ENCODE data around the gene KIAA1755.

Gene KIAA1755, protein sequence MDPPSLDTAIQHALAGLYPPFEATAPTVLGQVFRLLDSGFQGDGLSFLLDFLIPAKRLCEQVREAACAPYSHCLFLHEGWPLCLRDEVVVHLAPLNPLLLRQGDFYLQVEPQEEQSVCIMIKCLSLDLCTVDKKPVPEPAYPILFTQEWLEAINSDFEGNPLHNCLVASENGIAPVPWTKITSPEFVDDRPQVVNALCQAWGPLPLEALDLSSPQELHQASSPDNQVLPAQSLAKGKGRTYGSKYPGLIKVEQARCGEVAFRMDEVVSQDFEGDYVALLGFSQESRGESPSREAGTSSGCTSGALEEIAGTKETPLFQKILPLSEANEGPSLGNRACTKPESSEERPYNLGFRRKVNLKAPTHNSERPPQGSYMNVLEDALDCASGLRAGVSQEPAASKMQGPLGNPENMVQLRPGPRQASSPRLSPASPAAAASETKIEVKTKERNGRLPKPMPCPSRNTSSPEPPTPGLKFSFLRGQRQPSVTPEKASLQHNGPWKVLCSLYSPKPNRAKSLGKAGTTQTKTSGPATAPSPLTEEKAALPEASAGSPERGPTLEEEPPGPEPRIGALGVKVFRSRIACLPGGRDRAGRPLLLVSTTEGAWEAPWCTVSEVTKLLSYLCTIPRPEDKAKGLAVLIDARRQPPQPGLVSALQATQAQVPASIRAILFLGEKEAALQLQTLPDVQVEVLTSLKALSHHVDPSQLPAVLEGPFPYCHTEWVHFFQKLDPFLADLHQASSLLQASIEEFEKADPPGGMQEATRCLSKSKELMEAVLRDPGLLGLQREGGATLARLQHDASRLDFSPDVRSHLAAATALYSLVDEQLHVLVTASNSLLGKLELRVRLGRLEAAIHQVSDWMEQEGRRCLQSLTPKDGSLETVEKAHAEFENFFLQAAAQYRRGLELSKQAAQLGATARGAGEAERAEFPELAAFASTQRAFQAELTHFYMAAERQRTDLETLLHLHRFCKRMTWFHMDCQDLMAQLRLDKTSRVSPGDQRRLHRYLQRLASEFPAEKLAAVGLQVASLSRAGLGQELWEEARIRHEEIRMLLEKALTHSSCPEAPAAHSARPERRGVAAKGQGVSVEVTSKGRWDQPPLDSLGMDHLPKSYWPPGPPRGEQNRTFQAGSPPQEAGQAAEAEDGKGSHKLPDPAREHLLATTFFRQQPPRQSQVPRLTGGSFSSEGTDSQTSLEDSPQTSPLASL

GRCh38 chr20:38260378-38261053, at the start of gene KIAA1755:
TSS of gene KIAA1755 (minus strand) at chr20:38260735. CDS start at chr20:38260500, 235 bp downstream.
- no peak for DNase-seq (ENCODE audit: low read depth in 3 of 3)

- no peak for DNase-seq (ENCODE audit: low read depth in 3 of 3)
Measured at GRCh38 chr20:38308447-38308846, 47.9 kb upstream of the KIAA1755 start.

DNA sequence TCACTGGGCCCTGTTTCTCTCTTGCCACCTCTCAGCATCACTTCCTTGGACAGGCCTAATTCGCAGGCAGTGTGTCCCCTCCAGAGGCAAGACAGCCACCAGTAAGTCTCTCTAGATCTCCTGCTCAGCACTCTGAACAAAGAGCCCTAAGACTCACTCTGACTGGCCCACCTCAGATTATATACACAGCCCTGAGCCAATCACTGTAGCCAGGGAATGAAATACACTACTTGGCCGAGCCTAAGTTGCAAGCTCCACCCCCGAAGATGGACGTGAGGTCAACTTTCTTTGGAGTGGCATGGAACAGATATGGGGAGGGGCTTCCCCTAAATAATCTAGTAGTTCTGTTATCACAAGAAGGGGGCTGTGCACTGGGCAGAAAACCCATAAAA, 47.5 kb upstream of the KIAA1755 start:
- no peak for DNase-seq (ENCODE audit: low read depth in 3 of 3)

DNA sequence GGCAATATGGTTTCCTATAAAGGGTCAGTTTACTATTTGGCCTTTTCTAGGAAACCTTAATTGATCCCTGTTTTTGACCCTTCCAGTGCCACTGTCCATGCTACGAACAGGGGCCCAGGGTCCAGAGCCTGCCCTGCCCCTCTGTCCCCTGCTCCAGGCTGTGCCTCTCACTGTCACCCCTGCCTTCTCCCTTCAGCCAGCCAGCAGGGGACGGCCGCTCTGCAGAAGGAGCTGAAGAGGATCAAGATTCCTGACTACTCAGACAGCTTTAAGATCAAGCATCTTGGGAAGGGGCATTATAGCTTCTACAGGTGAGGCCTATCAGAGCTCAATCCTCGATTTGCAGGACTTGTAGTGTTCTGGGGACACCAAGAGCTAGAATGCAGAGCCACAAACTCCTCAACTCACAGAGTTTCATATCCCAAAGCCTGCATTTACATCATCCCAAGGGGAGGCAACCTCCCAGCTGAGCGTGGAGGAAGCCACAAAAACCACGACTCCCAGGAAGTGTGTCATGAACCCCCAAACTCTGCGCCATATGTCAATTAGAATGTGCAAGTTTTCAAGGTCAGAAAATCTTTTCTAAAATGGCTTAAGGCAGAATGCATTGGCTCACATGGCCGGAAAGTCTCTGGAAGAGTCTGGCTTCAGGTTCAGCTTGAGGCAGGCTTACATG, 47.0 kb upstream of the KIAA1755 start:
- no peak for DNase-seq (ENCODE audit: low read depth in 3 of 3)

DNA sequence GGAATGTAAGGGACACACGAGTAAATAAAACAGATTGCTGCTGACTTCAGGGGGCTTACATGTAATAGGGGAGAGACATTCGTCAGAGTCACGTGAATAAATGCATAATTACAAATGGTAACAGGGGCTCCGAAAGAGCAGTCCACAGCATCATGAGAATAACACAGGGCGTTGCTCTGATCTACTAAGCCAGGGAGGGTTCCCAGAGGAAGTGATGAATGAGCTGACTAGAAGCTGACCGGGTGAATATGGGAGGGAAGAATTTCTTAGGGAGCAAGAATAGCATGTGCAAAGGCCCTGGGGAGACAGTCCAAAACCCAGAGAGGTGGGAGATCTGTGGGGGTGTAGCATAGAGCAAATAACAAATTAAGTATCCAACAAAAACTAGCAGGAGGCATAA, 45.8 kb upstream of the KIAA1755 start:
- no peak for DNase-seq (ENCODE audit: low read depth in 3 of 3)

DNA sequence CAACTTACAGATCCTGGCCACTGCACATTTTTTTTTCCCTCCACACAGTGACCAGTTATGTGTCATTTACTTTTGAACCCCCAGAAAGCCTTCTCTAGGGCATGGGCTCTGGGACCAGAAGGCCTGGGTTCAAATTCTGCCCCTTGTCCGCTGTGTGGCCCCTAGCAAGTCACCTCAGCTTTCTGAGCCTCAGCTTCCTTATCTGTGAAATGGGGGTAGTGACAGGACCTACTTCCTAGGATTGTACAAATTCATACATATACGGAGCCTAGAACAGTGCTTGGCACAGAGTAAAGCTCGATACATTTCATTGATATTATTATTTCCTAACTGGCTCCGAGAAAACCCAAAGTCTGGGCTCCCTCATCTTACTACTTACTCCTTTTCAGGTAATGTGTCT, 45.0 kb upstream of the KIAA1755 start:
- DNase-seq (ENCODE audit: low read depth in 3 of 3), result no peak

DNA sequence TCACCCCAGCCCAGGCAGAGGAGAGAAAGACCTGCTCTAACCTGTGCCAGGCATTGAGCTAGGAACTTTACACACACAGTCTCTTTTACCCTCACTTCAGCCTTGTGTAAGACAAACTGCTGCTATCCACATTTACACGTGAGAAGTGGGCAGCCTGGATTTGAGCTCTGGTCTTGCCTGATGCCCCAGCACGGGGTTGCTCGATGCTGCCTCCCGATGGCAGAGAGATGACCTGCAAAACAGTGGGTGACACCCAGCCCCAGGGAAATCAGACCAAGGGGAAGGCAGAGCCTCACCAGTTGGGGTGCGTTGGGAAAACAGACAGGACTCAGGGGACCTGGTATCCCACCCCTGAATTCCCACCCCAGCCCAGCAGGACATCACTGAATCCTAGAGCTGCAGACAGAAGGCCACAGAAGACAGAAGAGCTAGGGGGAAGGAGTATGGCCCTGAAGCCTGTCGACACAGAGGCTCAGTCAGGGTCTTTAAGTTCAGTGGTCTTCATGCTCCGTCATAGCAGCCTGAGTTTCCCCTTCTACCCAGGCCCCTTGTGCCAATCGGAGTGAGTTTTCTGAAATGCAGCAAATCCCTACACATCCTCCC, 44.4 kb upstream of the KIAA1755 start:
- DNase-seq (ENCODE audit: low read depth in 3 of 3), result peak in 1 of 3 experiments; percentile 18

DNA sequence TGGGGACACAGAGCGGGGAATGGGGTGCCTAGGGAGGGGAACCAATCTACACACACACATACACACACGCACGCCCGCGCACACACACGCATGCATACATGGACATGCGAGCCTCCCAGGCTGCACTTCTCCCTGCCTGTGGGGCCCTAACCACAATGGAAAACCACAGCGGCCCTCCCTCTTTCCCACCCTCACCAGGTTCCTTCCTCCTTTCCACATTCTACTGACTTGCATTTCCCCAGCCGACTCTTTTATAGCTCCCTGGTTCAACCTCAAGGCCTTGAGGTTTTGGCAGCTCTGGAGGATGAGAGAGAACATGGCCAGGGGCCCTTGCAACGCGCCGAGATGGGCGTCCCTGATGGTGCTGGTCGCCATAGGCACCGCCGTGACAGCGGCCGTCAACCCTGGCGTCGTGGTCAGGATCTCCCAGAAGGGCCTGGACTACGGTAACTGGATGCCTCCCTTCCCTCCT, 43.4 kb upstream of the KIAA1755 start, which contains the start of gene BPI:
Gene BPI, plus strand, starts transcription at position 249 of the 472 bp plus-strand sequence. Its CDS starts 68 bp downstream, at position 317.
- DNase-seq (ENCODE audit: low read depth in 3 of 3), result peak in 1 of 3 experiments; percentile 6

DNA sequence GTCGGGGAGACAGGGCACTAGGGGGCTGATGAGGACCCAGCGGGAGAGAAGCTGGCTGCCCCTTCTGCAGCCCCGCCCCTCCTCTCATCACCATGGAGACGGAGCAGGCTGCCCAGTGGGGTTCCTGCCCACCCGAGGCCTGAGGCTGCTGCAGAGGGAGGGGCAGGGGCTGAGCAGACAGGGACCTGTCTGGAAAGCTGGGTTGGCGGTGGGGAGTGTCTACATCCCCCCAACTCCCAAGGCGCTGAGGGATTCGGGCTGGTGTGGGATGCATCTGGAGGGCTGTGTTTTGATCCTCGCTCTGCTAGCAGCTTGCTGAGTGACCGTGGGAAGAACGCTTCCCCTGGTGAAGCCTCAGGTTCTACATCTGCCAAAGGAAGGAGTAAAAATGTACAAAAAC, 42.3 kb upstream of the KIAA1755 start:
- no peak for DNase-seq (ENCODE audit: low read depth in 3 of 3)

- DNase-seq (ENCODE audit: low read depth in 3 of 3), result no peak
Measured at GRCh38 chr20:38301309-38301708, 40.8 kb upstream of the KIAA1755 start.

GRCh38 chr20:38300438-38300837, 39.9 kb upstream of the KIAA1755 start:
- no peak for DNase-seq (ENCODE audit: low read depth in 3 of 3)

DNA sequence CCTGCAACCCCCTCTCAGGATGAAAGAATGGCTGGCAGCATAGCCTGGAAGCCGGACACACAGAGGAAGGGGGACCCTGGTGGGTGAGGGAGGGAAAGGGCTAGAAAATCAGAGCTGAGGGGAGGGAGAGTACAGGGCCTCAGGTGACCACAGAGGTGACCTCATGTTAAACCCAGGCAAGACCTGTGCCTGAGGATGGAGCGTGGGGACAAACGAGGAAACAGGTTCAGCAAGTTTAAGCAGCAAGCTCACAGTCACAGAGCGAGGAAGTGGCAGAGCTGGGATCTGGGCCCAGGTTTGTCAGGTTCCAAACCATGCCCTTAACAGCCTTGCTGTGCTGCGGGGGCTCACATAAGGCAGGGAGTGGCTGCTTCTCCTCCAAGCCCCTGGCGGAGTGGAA, 39.4 kb upstream of the KIAA1755 start:
- no peak for DNase-seq (ENCODE audit: low read depth in 3 of 3)

- no peak for DNase-seq (ENCODE audit: low read depth in 3 of 3)
Measured at GRCh38 chr20:38298768-38299288, 38.3 kb upstream of the KIAA1755 start.

DNA sequence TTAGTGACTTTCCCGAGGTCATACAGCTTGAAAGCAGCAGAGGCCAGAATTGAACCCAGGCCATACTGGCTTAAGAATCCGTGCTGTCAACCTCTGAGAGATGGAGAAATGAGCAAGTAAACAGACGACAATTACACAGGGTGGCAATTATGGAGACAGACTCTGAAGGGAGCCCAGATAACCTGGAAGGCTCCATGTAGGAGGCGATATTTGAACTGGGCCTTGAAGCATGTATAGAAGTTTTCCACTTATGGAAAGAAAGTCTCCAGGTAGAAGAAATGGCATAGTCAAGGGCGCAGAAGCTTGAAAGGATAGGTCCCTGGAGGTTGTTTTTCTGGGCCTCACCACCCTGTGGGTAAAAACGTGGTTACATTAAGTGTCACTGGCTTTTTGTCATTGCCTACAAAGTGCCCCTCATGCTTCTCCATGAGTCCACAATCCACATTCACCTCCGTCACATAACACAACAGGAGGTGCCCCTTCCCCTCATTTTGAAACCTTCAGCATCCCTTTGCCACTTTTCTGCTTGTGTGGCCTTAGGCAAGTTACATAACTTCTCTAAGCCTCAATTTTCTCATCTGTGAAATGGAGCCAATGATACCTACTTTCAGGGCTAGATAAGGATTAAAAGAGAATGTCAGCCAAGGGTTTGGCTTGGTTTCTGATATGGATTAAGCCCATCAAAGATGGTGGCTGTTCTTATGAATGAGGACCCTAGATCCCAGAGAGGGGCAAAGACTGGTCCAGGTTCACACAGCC, 37.6 kb upstream of the KIAA1755 start:
- no peak for DNase-seq (ENCODE audit: low read depth in 3 of 3)

DNA sequence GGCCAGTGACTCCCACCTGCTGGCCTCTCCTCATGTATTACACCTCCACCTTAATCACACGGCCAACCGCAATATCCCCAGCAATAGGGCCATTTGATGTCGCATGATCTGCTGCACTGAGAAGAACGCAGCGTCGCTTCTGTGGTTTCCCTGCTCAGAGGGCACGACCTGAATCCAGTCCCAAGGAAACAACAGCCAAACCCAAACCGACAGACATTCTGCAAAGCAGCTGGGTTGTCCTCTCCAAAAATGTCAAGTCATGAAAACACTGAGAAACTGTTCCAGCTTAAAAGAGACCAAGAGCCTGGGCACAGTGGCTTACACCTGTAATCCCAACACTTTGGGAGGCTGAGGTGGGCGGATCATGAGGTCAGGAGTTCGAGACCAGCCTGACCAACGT, 35.9 kb upstream of the KIAA1755 start:
- no peak for DNase-seq (ENCODE audit: low read depth in 3 of 3)

DNA sequence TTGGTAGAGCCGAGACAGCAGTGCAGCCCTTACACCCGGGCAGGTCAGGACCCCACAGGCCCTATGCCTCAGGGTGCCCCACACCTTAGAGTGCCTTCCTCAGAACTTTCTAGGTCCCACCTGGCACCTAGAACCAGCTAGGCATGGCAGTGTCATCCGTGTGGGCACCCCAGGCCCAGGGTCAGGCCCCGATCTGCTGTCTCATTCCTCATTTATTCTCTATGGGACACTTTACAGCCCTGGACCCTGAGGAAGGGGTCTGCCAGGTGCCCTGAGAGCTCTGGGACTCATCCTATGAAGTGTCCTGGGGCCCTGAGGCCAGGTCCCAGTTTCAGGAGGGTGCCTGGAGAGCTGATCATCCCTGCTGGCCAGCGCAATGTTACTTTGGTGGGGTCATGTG, 35.3 kb upstream of the KIAA1755 start:
- no peak for DNase-seq (ENCODE audit: low read depth in 3 of 3)

GRCh38 chr20:38294076-38294591, 33.6 kb upstream of the KIAA1755 start:
- no peak for DNase-seq (ENCODE audit: low read depth in 3 of 3)

- DNase-seq (ENCODE audit: low read depth in 3 of 3), result no peak
Measured at GRCh38 chr20:38293491-38294065, 33.0 kb upstream of the KIAA1755 start.

DNA sequence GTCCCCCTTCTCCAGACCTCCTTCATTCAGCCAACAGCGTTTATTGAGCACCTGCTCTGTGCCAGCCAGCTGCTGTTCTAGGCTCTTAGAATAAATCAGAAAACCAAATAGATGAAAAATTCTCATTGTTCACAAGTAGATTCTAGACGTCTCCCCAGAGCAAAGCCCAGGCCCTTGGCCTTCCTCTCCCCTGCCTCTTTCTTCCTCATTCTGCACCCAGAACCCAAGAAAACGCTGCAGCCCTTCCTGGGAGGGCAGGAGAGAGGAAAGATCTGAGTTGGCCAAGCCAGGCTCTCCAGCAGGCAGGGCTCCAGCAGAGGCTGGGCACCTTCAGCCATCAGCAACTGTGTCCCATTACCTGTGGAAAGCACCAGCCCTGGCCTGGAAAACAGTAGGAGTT, 31.4 kb upstream of the KIAA1755 start:
- no peak for DNase-seq (ENCODE audit: low read depth in 3 of 3)

Measured in stimulated activated CD4-positive, alpha-beta T cell treated with anti-CD3 and anti-CD28 coated beads, TNF-alpha, amount 100 ng/mL, for 24 hours (primary cell).